PFSK-1 (cell line): ENCODE results near the gene IGHMBP2.

Source experiments
- FOXP2 ChIP-seq: optimal IDR thresholded peaks from 2 replicates; pipeline ENCODE3; 2011; ENCODE audit warnings: borderline replicate concordance, control low read depth, inconsistent platforms; ENCODE audit not compliant: insufficient read depth; ENCODE audit errors: extremely low read length, extremely low read depth
- POLR2AphosphoS5 ChIP-seq: IDR thresholded peaks from 2 replicates; pipeline ENCODE4 v1.6.1; 2012; ENCODE audit warnings: low read depth, mild to moderate bottlenecking, control low read depth, low read length, moderate library complexity
- REST ChIP-seq, 2 experiments: IDR thresholded peaks; 2 replicates each; pipeline versions ENCODE4 v1.6.1 to v1.8.0; 2011 to 2012; ENCODE audit warnings: low read depth in 2 of 2, low read length in 2 of 2, control low read depth in 1 of 2, inconsistent platforms in 1 of 2, mild to moderate bottlenecking in 1 of 2, moderate library complexity in 1 of 2; ENCODE audit not compliant: insufficient read depth in 1 of 2
- SIN3A ChIP-seq: IDR thresholded peaks from 2 replicates; pipeline ENCODE4 v1.6.1; 2012; ENCODE audit warnings: mild to moderate bottlenecking, low read length, moderate library complexity, borderline replicate concordance; ENCODE audit not compliant: insufficient read depth
- TAF1 ChIP-seq: IDR thresholded peaks from 2 replicates; pipeline ENCODE4 v1.6.1; 2012; ENCODE audit warnings: low read length, control low read depth, borderline replicate concordance; ENCODE audit not compliant: insufficient read depth

- TF ChIP-seq POLR2AphosphoS5 (no peak), FOXP2 (no peak), TAF1 (no peak), REST (IDR thresholded peaks at IDR 0.05; ENCODE audit: insufficient read depth in 1 of 2, low read depth in 2 of 2, low read length in 2 of 2) (no peak), SIN3A (no peak)
Observed at GRCh38 chr11:68924073-68924925, 20.6 kb downstream of the IGHMBP2 start.
